GM21619 (cell line): ENCODE results near the gene MPIG6B.

Experiments
- ATAC-seq: cut with Tn5 transposase; IDR thresholded peaks from one replicate; pipeline ENCODE4 v1.9.1; 2021; ENCODE audit not compliant: unreplicated experiment

Gene MPIG6B

DNA sequence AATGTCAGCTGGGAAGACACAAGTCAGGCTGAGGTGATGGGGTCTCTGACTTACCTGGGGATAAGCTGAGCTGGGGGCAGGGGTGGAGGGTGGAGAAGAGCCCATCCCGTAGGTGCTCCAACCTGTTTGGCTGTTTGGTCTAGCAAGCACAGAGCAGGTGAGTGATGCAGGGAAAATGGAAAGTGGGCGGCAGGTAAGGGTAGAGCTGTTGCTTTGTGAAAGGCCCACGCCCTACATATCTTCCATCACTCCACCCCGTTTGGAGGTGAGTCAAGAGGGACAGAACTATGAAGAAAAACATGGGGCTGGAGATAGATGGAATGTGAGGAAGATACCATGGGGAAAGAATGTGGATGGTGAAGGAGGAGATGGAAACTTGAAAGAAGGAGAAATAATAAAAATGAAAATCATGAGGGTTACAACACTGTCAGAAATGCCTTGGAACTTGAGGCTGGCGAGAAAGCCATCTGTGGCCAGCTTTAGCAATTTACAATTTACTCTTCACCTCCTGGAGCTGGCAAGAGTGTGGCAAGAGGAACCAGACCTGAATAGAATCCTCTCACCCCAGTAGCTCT, 2.9 kb upstream of the MPIG6B start:
- no peak for ATAC-seq

DNA sequence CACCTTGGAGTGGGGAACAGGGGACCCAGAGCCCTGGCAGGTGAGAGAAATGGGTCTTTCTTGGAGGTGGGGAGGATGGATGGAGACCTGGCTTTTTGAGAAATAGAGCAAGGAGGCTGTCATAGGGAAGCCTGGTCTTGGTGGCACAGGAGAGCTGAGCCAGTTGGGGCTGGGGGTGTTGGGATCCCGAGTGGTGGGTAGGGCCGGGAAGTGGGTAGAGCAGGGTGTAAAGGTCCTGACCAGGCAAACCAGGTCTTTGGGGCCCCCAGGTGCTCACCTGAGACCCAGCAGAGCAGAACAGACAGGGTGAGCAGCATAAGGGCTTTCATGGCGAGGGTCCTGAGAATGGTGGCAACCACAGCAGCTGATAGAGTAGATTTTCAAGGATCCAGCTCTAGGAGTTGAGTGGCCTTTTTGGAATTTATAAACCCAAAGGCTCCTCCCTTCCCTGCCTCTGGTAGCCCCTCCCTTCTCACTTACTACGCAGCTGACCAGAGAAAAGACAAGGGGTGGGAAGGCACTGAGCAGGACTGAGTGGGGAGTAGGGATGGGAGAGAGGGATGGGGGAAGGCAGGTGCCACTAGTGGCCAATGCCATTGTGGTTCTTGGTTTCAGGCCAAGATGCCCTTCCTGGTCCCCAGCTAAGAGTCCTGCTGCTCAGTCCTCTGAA, 1.7 kb upstream of the MPIG6B start, which contains the start of gene LY6G6C:
TSS of gene LY6G6C (minus strand) at position 396 of the 670 bp plus-strand sequence. CDS start at position 329, 67 bp downstream.
- ATAC-seq = no peak

DNA sequence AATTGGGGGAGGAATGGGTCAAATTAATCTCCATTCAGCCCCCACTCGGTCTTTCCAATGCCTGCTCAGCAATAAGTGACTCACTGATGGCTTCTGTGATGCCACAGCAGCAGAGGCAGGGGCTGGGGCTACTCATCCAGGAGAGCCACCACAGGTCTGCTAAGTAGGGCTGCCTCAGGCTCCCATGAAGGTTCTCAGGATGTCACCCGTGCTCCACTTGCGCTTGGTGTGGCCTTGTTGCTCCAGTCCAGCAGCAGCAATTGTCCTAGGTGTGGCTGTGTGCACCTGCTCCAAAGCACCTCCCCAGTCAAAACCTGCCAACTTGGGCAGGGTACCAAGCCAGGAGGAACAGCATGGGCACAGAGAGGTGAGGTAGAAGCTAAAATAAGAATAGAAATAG, 1.0 kb upstream of the MPIG6B start:
- no peak for ATAC-seq

DNA sequence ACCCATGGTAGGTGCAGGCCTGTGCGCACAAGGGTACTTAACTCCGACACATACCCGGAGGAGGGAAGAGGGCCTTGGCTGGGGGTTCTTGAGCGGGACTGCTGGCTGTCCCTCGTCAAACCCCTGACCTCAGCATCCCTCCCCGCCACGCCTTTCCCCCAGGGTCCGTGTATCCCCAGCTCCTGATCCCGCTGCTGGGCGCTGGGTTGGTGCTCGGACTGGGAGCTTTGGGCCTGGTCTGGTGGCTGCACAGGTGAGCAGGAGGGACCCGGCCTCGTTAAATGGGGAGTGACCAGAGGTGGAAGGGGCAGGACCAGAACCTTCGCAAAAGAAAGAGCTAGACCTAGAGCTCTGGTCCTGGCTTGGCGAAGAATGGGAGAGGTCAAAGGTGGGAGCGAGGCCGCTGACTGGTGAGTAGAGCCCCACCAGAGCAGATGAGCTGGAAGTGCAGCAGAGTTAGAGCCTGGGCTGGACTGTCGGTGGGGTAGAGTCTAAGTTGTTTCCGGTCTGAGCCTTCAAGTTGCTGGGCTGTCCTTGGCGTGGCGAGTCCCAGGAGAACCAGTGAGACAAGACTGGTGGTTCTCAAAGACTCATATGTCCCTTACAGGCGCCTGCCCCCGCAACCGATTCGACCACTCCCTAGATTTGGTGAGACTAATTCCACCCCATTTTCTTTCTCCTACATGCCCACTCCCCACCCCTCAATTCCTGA, 963 bp downstream of the MPIG6B start:
- no peak for ATAC-seq

DNA sequence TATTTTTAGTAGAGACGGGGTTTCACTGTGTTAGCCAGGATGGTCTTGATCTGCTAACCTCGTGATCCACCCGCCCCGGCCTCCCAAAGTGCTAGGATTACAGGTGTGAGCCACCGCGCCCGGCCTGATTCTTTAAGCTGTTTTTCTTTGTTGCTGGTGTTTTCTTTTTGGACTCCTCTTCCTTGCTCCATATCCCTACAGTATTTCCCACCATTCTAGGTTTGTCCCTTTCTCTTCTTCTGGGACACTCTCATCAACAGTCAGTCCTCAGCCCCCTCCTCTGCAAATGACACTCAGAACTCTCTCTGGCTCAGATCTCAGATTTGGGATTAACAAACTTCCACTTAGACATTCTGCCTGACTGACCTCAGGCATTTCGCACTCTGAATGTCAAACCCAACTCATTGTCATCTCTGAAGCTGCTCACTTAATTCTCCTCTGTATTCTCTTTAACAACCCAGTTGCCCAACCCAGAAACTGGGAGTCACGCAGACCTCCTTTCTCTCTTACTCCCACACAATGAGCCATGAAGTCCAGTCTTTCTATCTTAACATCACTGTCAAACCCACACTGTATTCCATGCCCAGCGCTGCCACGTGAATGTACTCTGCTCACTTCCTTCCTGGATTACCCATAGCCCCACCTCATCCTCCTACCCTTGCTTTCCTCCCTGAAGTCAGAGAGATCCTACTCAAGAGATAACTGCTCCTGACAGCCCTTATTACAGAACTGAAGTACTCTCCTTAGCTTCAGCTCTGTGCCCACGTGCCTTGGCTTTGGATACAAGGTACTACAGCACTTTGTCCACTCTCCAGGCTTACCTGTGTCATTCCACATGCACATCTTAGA, 2.6 kb downstream of the MPIG6B start:
- no peak for ATAC-seq

DNA sequence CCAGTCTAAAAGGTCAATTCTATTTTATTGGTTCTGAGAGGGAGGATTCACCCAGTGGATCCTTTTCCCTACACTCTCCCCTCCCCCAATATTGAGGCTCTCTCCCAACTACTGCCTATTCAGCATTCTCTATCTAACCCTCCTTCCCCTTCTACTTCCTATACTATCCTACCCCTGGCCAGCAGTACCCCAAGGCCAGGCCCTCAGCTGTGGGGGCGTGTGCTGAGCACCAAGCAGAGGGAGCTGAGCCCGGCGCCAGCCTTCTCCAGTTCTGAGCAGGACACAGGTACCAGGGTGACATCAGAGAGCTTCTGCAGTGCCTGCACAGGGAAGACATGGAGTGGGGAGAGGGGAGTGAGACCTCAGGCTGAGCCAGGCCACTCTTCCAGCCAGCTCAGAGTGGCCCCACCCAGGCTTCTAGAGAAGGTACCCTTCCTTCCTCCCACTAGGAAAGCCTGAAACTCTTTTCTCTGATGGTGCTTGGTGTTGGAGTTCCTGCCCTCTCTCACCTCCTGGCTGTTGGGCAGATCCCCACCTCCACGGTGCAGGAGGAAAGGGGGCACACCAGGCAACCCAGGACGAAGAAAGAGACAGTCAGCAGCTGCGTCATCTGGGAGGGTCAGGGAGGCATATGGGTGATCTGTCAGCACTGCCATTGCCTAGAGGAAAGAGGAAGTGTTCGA, 4.0 kb downstream of the MPIG6B start:
- ATAC-seq = no peak

DNA sequence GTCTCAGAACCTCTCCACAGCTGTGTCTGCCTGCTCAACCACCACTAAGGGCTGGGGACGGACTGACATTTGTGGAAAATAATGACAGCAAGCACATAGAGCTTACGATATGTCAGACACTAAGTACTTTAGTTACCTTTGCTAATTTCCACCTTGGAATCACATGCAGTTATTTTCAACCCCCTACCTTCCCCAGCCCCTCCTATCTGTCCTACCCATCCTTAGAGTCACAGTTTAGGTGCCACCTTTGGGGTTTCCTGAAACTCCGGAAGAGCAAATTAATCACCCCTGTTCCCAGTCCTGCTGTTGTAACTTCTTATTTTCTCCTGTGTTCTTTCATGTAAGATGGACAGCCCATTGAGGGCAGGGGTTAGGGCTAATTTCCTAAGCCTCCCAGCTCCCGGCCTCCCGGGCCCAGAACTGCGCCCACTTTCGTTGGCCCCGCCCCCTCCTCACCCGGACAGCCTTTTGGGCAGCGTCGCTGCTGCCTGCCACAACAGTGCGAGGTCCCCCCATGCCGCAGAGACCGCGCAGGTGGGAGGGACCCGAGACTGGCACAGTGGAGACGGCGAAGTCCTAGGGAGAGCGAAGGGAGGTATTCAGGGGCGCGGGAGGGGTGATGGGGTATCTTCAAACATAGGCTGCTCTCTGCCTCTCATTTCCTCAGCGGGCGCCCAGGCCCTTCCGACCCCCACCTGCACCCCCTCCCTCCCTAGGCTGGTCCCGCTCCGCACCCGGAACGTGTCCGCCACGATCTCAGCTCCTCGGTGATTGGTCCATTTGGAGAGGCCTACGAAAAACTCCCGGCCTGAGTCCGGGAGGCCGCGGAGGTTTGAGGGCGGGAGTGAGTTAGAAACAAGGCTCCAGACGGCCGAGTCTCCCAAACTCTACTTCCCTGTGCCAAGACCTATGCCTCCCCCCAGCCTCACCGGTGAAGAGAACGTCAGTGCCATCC, 4.8 kb downstream of the MPIG6B start:
- ATAC-seq = no peak

DNA sequence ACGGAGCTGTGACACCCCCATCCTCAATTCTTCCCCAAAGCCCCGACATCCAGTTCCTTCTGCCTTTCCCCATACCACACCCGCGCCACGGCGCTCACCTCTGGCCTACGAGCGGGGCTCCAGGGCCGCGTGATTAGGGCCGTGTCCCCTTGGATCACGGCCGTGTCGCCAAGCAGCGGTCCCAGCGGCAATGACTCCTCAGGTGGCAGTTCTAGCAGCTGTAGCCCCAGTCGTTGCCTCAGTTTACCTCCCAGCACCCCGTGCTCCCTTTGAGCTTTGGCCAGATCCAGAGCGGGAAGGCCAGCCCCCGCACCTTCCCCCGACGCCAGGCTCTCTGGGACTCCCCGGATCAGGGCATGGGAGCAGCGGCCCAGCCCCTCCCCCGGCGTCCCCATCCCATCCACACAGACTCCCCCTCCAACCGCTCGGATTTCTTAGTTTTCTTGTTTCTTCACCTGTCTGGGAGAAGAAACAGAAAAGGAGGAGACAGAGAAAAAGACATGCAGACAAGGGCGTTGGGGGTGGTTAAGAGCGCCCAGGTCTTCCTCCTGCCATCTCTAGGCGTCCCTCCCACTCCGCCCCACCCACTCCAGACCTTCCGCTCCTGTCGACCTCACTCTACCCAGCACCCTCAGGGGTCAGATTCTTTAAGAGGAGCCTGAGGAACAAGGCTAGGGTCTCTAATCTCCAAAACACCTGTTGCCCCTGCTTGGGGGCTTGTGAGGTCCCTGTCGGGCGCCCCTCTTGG, 5.8 kb downstream of the MPIG6B start, which contains the start of gene DDAH2:
TSS of gene DDAH2 (minus strand) at position 533 of the 748 bp plus-strand sequence. CDS start at position 395, 138 bp downstream.
- no peak for ATAC-seq

DNA sequence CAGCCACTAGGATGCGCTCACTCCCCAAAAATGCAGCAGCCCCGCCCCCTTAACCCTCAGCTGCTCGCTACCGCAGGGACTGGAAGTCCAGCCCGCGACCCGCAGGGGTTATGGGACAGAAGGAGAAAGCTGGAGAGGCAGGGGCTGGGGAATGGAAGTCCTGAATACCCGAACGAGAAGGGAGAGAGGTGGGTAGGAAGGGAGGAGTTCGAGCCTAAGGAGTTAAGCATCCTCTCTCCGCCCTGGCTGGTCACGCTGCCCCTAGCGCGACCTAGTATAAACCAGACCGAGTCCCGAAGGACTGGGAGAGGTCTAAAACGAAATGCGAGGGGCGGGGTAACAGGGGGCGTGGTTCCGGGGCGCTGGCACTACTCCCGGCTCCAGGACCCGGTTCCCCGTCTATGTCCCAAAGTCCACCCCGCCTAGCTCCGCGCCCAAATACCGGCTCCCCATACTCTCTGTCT, 6.4 kb downstream of the MPIG6B start:
- peak; percentile 43 for ATAC-seq

DNA sequence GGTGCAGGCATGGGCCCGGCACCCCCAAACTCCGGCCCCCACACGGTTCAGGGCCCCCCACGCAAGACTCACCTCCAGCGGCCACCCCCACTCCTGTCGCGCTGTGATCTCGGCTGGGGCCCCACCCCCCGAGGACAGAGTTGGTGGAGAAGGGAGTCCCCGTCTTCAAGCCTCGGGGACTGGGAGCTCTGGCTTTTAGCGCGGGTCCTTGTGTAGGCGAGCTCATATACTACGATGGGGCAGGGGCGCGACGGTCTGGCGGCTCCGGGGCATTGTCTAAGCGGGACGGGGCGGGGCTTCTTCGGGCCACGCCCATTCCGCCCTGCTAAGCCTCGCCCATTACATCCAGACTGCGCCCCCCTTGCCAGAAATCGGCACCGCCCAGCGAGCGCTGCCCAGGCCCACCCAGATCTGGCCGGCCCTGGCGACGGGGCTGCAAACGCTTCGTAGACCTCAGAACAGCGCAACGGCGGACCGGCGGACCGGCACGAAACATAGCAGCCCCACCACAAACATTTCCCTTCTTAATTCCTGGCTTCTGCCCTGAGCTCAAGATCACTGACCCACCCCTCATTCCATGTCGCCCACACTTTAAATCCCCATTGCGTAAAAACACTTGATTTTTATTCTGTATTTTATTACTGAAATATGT, 6.9 kb downstream of the MPIG6B start:
- peak; percentile 30 for ATAC-seq

DNA sequence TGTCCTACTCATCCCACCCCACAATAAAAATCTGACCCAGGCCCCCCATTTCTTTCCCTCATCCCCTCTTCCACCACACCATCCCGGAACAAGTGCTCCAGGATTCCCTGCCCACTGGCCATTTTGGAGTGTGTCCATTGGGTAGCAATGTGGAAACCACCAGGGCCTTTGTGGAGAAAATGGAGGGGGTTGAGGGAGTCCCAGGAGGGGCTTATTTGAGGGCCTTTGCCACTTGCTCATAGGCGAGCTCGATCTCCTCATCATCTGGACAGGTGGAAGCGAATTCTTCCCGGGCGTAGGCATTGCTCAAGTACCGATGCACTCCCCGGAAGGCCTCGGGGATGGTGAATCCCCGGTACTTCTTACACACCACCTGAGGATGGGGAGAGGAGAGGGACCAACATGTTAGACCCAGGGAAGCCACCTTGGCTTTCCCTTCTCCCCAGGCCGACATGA, 7.5 kb downstream of the MPIG6B start:
- ATAC-seq = no peak

DNA sequence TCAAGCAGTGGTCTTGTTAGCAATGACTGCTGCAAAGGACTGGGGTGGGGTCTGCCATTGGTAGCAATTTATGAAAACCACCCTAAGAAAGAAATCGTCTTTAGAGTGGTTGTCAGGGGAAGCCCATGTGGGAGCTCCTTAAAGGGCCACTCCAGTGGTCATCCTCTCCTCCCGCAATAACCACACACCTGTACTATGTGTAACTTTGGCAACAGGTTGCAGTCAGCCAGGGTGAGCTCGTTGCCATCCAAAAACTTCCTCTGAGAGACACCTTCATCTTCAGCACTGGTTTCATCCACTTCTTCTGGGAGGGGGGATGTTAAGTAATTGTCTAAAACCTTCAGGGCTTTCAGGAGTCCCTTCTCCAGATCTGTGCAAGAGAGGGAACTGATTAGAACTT, 8.9 kb downstream of the MPIG6B start:
- no peak for ATAC-seq

DNA sequence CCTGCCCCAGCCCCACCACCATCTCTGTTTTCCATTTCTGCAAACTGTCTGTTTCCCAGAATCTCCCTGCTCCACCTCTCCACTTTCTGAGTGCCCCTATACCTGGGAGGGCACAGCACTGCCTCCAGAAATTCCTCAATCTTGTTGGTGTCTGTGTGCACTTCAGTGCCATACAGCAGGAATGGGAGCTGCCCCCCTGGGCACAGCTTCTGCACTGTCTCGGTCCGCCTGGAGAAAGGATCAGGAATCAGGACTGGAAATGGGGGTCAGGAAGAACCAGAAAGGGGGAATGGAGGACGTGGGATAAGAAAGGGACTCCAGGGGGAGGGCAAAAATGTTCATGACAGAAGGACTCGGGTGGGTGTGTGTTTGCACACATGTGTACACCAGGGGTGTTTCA, 10.6 kb downstream of the MPIG6B start:
- ATAC-seq = no peak

DNA sequence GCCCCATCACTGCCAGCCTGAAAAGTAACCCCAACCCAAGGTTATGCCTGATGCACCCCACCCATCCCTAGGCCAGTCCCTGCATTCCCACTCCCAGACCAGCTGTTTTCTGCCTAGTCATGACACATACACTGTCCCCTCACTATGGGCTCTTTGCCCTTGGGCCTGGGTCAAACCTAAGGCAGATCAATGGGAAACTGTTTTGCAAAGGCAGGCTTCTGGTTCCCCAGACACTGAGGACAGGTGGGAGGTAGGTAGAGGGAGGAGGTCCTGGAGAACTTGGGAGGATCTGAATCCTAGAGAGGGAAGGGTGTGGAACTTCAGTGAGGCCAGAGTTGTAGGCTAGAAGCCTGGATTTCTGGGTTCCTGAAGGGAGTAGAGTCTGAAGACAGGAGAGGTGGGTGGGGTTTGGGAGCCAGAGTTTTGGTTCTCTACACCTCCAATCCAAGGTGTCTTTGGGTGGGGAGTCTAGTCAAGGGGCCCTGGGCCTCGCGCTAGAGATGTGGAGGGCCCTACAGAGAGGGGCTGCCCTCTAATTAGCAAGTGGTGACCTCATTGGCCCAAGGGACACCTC, 11.2 kb downstream of the MPIG6B start:
- ATAC-seq = no peak

DNA sequence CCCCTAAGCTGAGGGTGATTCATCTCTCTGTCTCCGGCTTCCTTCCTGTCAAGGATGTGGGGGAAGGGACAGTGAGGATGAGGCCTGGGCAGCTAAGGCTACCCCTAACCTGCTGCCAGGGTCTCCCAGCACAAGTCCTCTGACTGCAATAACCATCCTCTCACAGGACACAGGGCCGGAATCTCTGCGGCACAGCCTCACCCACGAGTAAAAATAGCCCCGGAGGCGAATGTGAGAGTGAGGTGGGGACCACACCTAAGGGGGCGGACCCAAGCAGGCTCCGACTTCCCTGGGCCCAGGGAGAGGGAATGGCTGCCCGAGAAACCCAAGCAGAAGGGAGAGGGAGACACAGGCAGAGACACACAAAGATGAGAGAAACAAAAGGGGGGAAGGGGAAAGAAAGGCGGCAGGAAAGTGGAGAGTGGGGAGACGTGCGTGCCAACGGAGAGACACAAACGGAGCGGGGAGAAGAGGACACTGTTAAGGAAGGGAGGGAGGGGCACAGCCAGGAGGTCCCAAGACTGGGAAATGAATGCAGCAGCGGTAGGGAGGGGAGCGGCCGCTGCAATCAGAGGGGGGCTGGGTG, 11.7 kb downstream of the MPIG6B start:
- ATAC-seq = peak; percentile 27

DNA sequence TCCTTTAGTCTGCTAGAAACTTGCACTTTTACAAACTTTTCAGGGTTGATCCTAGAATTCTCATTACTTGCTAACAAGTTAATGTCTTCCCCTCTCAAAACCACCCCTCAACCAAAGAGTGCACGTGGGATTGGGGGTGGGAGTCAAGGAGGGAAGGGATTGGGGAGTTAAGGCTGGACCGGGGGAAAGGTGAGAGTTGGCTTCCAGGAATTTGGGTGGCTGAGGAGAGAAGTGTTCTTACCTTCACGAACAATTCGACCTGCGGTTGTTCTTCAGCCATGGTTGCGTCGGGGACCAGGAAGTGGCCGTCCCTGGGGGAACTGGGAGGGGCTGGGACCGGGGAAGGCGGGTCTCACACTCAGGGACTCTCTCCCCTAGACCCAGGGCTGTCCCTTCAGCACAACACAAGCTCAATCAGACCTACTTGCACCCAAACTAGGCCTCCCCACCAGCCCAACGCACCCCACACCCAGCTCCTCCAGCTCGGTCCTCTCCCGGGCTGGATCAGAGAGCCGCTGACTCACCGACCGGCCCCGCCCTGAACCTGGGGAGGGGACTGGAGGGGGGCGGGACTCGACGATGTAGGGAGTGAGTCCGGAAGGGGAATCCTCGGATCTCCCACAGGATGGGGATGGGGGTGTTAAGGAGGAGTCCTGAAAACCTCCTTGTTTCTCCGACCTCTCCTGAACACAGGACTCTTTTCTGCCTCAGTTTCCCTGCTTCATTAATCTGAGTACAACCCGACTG, 13.0 kb downstream of the MPIG6B start, which contains the start of gene CLIC1:
TSS of gene CLIC1 (minus strand) at position 510 of the 747 bp plus-strand sequence. CDS start at position 280, 230 bp downstream.
- no peak for ATAC-seq
